ENCODE results near the gene RASA3.
A peak's percentile ranks its signal among the peaks of the same experiment; 100 is the strongest.
"Not testable (repeated sequence)": the region's sequence is repeated elsewhere in the genome, so short reads cannot be mapped to it uniquely, and the experiment has no call there.

Gene RASA3

GRCh38 chr13:114142137-114142550 lies 9.7 kb upstream of the RASA3 start:
- DNase-seq = no peak

GRCh38 chr13:114141261-114141996 lies 9.0 kb upstream of the RASA3 start:
- DNase-seq = no peak

GRCh38 chr13:114140906-114141250 lies 8.5 kb upstream of the RASA3 start:
- DNase-seq = peak; percentile 60

GRCh38 chr13:114140131-114140905 lies 7.9 kb upstream of the RASA3 start:
- peak; percentile 35 for DNase-seq

- DNase-seq = no peak
Measured at GRCh38 chr13:114136576-114136975, 4.2 kb upstream of the RASA3 start.

- DNase-seq = no peak
Measured at GRCh38 chr13:114135731-114136171, 3.3 kb upstream of the RASA3 start.

GRCh38 chr13:114134944-114135610 lies 2.7 kb upstream of the RASA3 start:
- DNase-seq = no peak

- DNase-seq = no peak
Measured at GRCh38 chr13:114134111-114134943, 1.9 kb upstream of the RASA3 start.

- not testable (repeated sequence) for DNase-seq
Measured at GRCh38 chr13:114133552-114133951, 1.1 kb upstream of the RASA3 start.

GRCh38 chr13:114133126-114133525 lies 703 bp upstream of the RASA3 start:
- DNase-seq = not testable (repeated sequence)

GRCh38 chr13:114131583-114132418 lies 622 bp downstream of the RASA3 start:
- no peak for DNase-seq

- DNase-seq = peak; percentile 71
Measured at GRCh38 chr13:114130837-114131582, 1.4 kb downstream of the RASA3 start.

GRCh38 chr13:114130131-114130836 lies 2.1 kb downstream of the RASA3 start:
- DNase-seq = no peak

GRCh38 chr13:114129649-114130062 lies 2.8 kb downstream of the RASA3 start:
- no peak for DNase-seq

GRCh38 chr13:114128624-114129522 lies 3.5 kb downstream of the RASA3 start:
- DNase-seq = peak; percentile 88

GRCh38 chr13:114128348-114128623 lies 4.1 kb downstream of the RASA3 start:
- DNase-seq = no peak

- DNase-seq = no peak
Measured at GRCh38 chr13:114127473-114128347, 4.7 kb downstream of the RASA3 start.

GRCh38 chr13:114126789-114127472 lies 5.5 kb downstream of the RASA3 start:
- DNase-seq = no peak

All from activated gamma-delta T cell treated with Interleukin-2 at 50 U/mL for 16 hours (primary cell).